ENCODE data around the gene PELI2.

Gene PELI2

DNA sequence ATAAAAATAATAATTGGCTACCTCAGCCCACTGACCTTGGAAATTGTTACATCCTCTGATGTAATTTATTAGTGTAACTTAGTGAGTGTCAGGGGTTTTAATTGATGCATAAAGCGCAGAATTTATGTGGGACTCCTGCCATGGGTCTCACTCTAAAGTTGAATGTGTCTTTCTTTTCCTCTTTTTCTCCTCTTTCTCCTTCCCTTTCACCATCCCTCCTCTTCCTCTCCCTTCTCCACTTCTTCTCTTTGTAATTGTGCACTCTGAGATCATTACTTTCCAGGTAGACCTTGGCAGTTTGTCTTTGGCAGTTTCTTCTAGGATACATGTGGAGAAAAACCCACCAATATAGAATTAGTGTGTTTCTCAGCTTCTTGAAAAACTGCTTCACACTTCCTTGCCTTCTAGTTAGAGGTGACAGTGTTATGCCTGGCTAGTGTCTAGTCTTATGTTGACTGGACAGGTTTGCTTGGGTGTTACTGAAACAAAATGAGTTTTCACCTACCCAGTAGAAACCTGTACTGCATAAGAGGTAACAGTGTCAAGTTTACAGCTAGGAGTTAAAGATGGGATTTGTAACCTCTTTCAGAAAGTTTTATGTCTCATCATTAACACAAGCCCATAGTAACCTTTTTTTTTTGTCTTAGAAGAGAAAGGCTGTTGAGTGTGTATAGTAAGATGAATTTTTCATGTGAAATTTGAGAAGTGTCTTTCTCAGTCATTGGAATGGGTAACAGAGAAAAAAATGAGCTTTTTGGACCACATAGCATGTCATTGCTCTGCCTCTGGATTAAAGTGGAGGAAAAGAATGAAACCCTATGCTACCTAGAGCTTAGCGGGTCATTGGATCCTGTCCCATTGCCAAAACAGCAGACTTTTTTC is 18.6 kb downstream of the PELI2 start:
- H3K27ac ChIP-seq: no peak overlapping the region
- no peak overlapping the region for H3K4me3 ChIP-seq

DNA sequence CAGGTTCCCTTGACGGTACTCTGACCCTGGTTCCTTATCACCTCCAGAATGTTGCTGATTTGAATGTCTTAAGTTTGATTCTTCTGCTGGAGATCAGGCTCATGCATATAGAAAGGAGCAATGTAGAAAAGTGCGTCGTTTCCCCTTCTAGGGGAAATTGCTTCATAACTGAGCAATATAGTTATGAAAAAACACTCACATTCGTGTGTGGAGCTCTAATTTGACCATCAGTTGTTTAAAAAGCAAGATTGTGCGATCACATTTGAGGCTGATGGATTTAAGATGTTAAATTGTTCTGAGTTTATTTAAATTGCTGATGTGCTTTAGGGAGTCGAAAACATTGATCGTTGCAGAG is 19.2 kb downstream of the PELI2 start:
- Histone ChIP-seq H3K27ac (no peak overlapping the region), H3K4me3 (no peak overlapping the region)

DNA sequence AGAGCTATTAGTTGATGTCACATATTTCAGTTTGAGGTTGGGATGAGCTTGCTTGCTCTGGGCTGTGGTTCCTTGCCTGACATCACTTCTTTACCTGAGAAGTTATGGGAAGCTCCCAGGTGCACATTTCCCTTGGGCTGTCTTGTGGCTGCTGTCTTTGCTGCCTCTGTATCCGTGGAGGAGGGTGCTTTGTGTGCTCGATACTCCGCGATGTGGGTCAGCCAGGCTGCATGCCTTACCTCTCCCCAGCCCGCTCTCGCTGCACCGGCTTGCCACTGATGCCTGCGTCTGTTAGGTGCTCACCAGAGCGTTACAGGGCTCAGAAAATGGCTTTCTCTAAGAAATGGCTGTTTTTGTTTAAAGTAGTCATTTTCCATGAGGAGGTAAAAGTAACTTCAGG is 19.6 kb downstream of the PELI2 start:
- no peak overlapping the region for H3K4me3 ChIP-seq
- no peak overlapping the region for H3K27ac ChIP-seq

DNA sequence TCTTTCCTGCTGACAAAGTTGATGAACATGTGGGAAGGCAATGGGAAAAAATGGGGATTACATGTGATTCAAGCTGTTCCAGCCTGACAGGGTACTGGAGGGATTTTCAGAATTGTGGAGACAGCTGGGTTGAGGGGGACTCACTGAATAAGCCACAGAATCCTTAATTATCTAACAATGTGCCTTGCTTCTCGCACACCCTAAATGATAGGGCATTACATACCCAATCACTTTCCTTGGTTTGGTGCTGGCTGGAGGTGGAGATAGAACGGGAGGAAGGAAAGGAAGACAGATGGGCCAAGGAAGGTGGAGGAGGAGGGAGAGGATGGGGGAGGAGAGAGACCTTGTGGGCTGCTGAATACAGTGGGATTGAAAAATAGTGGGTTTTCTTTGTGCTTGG is 20.7 kb downstream of the PELI2 start:
- H3K27ac ChIP-seq: no peak overlapping the region
- no peak overlapping the region for H3K4me3 ChIP-seq

DNA sequence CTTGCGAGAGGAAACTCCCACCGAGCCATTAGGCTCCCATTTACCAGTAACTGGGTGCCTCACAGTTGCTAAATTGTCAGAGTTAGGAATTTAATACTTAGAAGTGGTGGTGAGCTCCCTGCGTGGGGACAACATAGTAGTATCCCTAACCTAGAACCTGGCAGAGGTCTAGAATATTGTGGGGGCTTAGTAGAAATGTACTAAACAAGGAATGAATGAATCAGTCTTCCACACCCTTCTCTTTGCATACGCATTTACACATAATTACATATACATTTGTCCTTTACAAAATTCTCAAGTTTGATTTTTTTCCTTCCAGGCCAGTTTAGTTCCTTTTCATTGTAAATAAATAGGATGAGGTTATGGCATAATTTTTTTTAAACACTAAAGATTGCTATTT is 24.1 kb downstream of the PELI2 start:
- Histone ChIP-seq H3K4me3 (no peak overlapping the region), H3K27ac (no peak overlapping the region)

DNA sequence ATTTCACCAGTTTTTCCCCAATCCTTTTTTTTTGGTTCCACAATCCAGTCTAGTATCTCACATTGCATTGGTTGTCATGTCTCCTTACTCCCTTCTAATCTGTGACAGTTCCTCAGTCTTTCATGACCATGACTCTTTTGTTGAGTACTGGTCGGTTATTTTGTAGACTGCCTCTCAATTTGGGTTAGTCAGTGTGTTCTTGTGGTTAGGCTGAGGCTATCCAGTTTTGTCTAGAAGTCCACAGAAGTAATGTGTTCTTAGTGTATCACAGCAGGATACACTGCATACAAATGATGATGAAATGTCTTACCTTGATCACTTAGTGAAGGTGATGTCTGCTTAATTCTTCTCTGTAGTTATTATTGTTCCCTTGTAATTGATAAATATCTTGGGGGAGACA is 24.8 kb downstream of the PELI2 start:
- H3K27ac ChIP-seq: no peak overlapping the region

DNA sequence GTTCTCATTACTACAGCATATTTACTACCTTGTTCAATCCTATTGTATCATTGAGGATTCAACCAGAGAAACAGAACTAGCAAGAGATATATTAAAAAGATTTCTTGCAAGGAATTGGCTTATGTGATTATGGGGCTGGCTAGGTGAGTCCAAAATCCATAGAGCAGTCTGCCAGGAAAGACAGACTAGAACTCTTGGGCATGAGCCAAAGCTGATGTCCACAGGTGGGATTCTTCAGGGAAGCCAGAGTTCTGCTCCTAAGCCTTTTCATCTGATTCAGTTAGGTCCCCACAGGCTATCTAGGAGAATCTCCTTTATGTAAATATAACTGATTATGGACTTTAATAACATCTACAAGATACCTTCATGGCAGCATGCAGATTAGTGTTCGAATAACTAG is 26.0 kb downstream of the PELI2 start:
- Histone ChIP-seq H3K4me3 (no peak overlapping the region), H3K27ac (no peak overlapping the region)

More for the DNA sequence above, 24.8 kb downstream of the PELI2 start:
- no peak overlapping the region for H3K4me3 ChIP-seq

DNA sequence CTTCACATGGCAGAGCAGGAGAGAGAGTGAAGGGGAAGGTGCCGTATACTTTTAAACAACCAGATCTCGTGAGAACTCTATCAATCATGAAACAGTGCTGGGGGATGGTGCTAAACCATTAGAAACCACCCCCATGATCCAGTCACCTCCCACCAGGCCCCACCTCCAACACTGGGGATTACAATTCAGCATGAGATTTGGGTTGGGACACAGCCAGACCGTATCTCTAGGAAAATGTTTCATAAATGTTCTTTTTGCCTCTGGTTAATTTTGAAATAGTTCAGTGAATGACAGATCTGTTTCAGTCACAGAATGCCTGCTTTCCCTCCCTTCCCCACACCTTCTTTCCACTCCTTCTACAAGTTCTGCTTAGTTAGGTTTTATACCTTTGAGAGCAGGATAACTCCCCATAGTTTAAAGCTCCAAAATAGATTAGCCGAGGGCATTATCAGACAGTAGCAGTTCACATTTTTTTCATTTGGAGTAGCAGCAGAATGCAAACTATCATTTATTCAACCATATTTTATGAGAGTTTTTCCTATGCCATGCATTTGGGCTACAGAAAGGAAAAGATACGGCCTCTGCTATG is 27.1 kb downstream of the PELI2 start:
- H3K27ac ChIP-seq: no peak overlapping the region
- no peak overlapping the region for H3K4me3 ChIP-seq

DNA sequence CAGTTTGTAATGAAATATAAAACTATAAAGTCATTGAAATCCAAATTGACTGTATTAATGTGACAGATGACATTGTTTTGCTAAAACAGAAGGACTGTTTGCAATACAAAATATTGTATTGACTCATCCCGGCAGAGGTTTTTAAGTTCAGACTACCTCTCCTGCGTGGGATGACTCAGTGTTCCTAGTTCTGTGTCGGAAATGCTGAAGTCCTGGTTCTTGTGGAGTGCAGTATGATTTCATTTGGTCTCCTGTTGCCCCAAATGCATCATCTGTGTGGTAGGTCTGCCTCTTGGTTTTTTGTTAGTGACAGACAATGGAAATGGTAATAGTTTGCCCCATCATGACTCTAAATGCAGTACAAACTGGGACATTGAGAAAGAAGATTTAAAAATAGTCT is 27.8 kb downstream of the PELI2 start:
- H3K27ac ChIP-seq: no peak overlapping the region
- no peak overlapping the region for H3K4me3 ChIP-seq

DNA sequence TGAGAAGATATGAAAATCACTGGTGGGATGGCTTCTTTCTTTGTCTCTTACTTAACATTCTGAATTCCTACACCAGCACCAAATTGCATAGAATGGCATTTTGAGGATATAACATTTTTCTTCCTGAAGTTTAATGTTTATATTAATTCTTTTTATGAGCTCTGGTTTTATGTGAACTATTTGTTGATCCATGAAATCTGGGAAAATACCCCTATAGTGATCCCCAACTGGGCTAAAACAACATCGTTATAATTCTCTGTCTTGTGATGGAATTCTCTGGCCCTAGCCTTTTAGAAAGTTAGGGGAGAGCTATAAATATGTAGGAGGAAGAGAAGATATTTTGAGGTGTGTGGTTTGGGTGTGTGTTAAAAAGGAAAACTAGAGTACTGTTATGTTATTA is 29.2 kb downstream of the PELI2 start:
- Histone ChIP-seq H3K27ac (no peak overlapping the region), H3K4me3 (no peak overlapping the region)

DNA sequence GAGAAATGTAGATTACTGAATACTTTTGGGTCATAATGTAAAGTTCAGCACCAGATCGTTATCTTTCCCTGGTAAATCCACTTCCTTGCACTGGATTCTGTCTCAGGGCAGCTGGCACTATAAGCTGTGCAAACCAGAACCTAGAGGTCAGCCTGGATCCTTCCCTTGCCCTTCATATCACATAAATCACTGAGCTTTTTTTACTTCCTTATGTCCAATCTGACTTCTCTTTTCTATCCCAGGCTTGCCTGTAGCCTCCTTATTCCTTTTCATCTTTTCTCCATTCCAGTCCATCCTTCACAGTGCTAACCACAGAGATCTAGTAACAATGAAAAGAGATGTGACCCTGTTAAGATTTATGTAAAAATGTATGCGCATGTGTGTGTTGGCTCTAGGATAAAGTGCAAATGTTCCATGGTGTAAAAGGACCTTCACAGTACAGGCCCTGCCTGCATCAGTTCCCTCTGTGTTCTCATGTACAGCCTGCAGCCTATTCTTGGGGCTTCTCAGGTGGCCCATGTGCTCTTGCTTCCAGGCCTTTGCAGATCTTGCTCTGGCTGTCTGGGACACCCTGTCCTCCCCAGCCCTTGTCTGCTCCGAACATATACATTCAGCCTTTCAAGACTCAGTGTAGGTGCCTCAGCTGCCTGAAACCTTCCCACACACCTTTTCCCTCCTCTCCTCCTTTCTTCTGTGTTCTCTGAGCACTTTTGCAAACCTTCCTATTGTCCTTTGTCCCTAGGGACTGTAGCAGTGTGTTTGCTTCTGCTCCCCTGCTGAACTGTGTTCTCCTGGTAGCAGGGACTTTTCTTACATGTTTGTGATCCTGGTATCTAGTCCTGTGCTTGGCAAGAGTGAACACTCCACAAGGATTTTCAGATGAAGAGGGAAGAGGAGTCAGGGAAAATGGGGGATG is 30.0 kb downstream of the PELI2 start:
- no peak overlapping the region for H3K27ac ChIP-seq
- H3K4me3 ChIP-seq: no peak overlapping the region

DNA sequence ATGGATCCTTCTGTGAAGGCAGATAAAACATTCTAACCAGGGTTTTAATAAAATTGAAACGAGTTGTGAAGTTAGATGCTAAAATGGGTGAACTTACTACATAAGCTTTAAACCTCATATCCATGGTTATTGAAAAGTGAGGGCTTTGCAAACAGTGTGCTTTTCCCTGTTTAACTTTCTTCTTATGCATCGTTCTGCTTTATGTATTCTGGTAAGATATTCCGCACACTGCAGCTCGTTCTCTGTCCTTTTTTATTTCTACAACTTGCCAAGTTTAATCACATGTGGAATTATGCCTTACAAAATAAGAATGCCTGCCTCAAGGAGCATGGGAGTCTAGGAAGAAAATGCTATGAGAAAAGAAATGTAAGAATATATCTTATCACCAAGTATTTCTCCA is 30.9 kb downstream of the PELI2 start:
- no peak overlapping the region for H3K4me3 ChIP-seq
- no peak overlapping the region for H3K27ac ChIP-seq

DNA sequence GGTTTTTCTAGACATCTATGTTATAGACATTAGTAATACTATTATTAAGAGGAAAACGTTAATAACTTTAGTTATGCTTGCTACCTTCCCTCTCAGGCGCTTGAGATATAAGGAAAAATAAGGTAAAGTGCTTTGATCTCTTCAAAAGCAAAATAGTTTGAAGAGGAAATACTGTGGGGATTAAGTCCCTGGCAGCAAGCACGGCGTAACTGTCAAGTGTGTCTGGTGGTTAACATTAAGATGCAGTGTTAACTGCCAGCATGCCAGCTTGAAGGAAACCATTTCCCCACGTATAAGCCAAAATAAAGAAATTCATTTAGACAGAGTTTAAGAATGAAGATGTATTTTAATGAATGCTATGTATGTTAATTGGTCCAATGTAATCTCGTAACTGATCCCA is 31.8 kb downstream of the PELI2 start:
- Histone ChIP-seq H3K4me3 (no peak overlapping the region), H3K27ac (no peak overlapping the region)

DNA sequence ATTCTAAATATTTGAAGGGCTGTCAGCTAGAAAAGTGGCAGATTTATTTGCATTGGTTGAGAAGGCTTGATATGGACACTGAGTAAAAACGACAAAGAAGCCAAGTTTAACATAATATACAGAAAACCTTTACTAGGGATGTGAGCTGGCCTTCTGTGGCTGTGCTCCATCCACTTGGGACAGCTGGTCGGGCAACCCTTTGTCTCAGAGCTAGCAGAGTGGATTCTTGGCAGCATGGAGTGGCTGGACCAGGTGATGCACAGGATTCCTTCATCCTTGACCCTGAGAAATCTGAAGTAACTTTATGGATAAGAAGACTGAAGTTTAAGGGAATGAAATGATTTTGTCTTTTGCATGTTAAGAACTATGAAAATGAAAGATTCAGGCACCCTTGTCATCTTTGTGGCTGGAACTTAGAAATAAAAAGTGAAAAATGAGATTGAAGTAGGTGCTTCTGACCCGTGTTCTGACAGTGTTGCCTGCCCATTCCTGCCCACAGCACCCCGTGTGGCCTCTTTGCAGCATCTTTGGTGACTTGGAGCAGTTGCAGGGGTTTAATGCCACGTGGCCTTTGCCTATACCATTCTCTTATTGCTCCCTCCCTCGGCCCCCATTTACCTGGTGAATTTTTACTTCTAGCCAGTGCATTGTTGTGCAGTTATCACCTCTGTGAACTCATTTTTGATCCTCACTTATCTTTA is 32.6 kb downstream of the PELI2 start:
- H3K27ac ChIP-seq: no peak overlapping the region
- no peak overlapping the region for H3K4me3 ChIP-seq

DNA sequence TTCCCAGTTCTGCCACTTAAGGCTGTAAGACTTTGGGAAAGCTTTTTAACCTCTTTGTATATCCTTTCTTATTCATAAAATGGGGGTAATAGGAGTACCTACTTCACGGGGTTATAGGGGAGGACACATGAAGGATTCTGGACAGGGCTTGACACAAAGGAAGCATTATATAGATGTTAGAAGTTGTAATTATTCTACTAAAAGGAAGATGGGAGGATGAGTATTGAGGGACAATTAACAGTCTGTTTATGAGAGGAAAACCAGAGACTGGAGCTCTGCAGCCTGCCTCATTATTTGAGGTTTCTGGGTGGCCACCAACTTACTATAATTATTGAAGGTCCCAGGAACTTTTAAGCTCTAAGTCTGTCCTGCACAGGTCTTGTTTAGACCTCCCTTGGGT is 34.0 kb downstream of the PELI2 start:
- no peak overlapping the region for H3K4me3 ChIP-seq
- H3K27ac ChIP-seq: no peak overlapping the region

DNA sequence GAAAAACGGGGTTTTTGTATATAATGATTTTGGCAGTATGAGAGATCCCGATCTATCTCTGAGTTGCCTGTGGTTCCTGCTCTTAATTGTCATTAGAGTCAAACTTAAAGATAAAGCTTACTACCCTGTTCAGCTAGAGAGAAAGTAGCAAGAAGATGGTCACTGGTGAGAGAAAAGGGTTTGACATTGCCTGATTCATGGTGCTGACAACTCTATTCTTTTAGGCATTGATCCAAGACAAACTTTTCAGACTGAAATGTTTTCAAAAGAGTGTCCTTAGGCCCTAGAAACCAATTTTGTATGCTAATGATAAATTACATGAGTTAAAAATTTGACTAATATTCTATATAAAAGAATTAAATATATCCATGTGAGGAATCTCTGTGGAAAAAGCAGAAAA is 35.1 kb downstream of the PELI2 start:
- Histone ChIP-seq H3K27ac (no peak overlapping the region), H3K4me3 (no peak overlapping the region)

DNA sequence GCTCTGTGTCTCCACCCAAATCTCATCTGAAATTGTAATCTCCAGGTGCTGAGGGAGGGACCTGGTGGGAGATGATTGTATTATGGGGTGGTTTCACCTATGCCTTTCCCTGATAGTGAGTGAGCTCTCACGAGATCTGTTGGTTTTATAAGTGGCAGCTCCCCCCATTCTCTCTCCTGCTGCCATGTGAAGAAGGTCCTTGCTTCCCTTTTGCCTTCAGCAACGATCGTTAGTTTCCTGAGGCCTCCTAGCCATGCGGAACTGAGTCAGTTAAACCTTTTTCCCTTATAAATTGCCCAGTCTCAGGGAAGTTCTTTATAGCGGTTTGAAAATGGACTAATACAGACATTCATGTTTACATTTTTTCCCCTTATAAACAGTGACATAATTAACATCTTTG is 36.1 kb downstream of the PELI2 start:
- H3K4me3 ChIP-seq: no peak overlapping the region
- no peak overlapping the region for H3K27ac ChIP-seq

DNA sequence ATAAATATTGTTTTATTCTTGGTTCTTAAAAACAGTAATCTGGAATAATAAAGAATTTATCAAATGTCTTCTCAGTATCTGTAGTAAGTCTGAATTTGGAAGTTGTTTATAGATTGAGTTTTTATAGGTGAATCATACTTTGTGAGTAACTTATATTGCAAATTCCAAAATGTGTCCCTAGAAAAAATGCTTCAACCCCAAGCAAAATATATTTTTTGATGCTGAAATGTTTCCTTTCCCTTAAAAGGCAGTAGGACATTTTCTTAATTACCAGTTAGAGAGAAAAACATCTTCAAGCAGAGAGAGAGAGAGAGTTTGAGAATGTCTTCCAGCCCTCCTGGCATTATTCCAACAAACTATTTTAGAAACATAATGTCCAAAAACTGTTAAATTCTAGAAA is 37.9 kb downstream of the PELI2 start:
- no peak overlapping the region for H3K27ac ChIP-seq
- no peak overlapping the region for H3K4me3 ChIP-seq

DNA sequence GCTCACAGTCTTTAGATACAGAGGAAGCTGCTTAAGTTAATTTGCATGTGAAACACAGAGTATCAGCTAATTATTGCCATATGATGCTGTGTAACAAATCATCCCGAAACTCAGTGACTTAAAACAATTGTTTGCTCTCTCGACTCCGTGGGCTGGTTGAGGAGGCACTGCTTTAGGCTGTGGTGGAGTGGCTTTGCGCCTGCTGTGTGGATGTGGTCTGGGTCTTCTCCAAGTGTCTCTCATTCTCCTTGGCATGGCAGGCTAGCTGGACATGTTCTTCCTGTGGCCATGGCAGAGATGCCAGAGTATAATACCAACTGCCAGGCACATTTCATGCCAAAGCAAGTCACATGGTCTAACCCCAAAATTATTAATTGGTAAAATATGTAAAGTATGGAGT is 40.9 kb downstream of the PELI2 start:
- Histone ChIP-seq H3K27ac (no peak overlapping the region), H3K4me3 (no peak overlapping the region)

DNA sequence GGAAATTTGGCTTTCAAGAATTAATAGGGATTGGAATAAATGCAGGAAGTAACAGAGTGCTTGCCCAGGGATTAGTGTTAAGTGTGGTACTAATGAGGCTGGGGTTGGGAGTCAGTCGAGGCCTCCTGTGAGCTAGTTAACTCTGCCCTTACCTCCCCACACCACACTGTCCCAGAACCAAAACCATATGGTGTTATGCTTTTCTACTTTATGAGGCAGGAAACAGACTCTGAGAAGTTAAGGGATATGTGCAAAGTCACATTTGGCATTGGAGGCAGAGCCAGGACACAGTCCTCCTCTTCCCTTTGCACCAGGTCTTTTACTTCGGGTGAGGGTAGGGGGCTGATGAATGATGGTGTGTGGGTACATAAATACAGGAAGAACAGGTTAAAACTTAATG is 41.9 kb downstream of the PELI2 start:
- Histone ChIP-seq H3K27ac (no peak overlapping the region), H3K4me3 (no peak overlapping the region)
